GM12891 (cell line): ENCODE data around the gene COL18A1.

Experiments used
- PAX5 ChIP-seq: IDR thresholded peaks from 2 replicates; pipeline ENCODE4 v1.6.1; 2011; ENCODE audit warnings: low read length, moderate library complexity, mild to moderate bottlenecking; ENCODE audit not compliant: insufficient read depth, severe bottlenecking
- POLR2A ChIP-seq: IDR thresholded peaks from 2 replicates; pipeline ENCODE4 v1.6.1; 2011; ENCODE audit warnings: low read depth, low read length, control low read depth
- POLR2AphosphoS5 ChIP-seq: IDR thresholded peaks from 2 replicates; pipeline ENCODE4 v1.6.1; 2011; ENCODE audit warnings: low read depth, low read length, control low read depth
- POU2F2 ChIP-seq: IDR thresholded peaks from 2 replicates; pipeline ENCODE4 v1.6.1; 2011; ENCODE audit warnings: low read depth, mild to moderate bottlenecking, control low read depth, low read length, moderate library complexity
- SPI1 ChIP-seq: IDR thresholded peaks from 2 replicates; pipeline ENCODE4 v1.6.1; 2011; ENCODE audit warnings: low read depth, low read length, control low read depth
- TAF1 ChIP-seq: IDR thresholded peaks from 2 replicates; pipeline ENCODE4 v1.6.1; 2011; ENCODE audit warnings: low read depth, low read length, control low read depth

GRCh38 chr21:45528028-45528705 lies 123.2 kb downstream of the COL18A1 start:
- TF ChIP-seq TAF1 (no peak), POLR2A (no peak), POLR2AphosphoS5 (no peak), SPI1 (no peak), PAX5 (no peak), POU2F2 (no peak)
